Measurements from ENCODE around the gene MTURN. TPM values are rescaled to one million over a fixed set of nuclear protein-coding genes. Genes with fewer than 3 reads are reported as not detected.

Gene MTURN
- total RNA-seq, 2 donors from 2014 or later: 25.8 to 27.3 TPM

DNA sequence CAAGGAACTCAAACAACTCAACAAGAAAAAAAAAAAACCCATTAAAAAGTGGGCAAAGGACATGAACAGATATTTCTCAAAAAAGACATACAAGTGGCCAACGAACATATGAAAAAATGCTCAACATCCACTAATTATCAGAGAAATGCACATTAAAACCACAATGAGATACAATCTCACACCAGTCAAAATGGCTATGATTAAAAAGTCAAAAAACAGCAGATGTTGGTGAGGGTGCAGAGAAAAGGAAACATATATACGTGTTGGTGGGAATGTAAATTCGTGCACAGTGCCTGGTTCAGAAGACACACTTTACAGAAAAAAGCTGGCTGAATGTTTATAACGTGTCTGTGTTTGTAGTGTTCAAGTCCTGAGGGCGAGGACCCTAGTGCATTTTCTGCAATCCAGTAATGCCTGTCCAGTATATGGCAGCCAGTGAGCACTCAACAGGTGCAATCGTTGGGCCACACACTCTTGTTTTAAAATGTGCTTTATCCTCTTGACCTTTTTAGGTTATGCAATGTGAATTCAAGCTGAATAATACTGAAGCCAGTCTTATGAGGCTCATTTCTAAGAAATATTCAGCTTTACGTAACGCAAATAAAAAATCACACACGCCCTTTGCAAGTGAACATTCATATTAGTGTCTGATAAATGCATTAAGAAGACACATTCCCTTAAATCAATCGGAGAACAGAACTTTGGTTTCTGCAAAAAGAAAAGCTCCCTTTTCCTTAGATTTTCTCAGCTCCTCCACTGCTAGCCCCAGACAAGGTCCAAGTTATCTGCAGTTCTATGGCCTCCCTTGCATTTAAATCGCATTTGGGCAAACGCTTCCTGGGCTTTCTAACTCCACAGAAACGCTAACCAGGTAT is 813 bp upstream of the MTURN start:
- intact Hi-C loops (cut with DNase I): no loop called here
- ATAC-seq (no peak), DNase-seq (no peak)

DNA sequence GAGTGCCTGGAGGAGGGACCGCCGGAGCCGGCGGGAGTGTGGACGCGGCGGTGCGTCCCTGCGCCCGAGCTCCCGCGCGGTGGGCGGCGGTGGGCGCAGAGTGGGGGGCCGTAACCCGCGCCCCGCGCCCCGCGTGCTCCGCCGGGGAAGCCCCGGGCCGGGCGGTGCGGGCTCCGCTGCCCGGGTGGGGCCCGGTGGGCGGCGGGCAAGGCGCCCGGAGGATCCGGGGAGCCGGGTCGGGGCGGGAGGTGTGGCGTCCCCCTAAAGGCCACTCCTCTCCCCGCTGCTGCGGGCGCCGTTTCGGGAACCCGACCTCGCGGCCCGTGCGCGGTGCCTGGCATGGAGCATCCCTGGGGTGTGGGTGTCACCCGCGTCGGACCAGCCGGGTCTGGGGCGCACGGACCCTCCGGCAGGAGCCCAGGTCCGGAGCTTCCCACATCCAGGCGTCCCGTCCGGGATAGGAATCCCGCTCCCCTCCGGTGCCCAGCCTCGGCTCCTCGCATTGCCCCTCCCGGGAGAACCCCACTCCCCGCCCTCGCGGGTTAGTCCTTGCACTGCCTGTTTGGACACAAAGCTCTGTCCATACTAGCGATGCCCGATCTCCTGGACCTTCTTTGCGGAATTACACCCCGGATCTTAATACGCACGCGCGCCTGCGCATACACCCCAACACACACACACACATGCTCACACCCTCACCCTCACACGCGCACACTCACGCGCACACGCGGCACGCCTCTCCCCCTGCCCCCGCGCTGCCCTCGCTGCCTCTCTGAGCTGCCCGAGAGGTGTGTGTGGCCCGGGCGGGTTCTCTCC is 723 bp downstream of the MTURN start:
- intact Hi-C loops (cut with DNase I): no loop called here
- DNase-seq: peak; percentile 70
- ATAC-seq: peak; percentile 54 to 75

DNA sequence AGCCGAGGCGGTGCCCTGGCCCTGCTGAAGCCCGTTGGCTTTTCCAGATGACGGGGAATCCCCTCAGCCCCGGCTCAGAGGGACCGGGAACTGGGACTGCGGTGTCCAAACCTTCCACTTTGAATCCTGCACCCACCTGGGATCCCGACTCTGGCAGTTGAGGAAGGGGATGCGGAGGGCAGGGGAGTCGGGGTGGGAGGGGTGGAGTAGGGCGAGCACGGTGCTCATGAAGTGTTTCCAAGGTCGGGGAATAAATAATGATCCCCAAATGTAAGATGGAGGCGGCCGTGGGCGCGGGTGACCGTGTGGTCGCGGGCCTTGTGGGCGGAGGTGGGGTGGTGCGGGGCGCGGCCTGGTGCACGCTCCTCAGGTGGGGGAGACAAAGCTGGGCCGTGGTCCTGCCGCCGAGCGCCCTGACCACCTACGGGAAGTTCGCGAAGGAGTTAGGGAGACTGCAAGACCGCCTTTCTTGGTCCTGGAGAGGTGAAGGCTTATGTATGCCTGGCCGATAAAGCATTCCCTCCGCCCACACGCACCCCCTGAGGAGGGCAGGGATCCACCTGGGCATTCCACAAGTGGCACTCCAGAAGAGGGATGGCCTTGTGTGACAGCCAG is 1.4 kb downstream of the MTURN start:
- intact Hi-C loops (cut with DNase I): no loop called here
- ATAC-seq: peak in 1 of 2 donors; percentile 1
- DNase-seq: no peak

DNA sequence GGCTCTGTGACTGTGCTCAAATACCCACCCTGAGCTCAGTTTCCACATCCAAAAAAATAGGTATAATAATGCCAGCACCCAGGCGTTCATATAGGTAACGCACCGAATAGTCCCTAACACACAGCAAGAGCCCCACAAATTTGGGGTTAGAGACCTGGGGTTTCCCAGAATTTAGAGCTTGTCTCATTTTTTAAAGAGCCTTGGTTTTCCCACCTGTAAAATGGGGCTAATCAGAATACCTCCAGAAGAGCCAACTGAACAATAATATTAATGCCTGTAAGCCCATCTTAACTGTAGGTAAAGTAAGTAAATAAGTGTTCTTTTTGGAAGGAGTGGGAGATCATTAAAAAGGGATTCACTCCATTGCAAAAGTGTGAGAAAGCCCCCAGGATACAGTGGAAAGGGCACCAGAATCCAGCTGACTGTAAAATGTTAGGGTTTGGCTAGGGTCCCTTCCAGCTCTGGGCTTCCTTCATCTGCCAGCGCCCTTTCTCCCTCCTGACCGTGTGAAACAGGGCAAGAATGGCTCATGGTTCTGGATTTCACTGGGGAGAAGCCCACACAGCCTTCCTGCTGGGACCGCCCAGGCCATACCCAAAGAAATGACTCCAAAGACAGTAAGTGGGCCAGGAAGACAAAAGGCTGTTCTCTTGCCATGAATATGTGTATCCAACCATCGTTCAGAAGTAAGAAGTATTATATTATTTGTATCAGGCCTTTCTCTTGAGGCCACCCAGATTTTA is 2.1 kb downstream of the MTURN start:
- ATAC-seq: no peak
- intact Hi-C loops (cut with DNase I): no loop called here
- no peak for DNase-seq

DNA sequence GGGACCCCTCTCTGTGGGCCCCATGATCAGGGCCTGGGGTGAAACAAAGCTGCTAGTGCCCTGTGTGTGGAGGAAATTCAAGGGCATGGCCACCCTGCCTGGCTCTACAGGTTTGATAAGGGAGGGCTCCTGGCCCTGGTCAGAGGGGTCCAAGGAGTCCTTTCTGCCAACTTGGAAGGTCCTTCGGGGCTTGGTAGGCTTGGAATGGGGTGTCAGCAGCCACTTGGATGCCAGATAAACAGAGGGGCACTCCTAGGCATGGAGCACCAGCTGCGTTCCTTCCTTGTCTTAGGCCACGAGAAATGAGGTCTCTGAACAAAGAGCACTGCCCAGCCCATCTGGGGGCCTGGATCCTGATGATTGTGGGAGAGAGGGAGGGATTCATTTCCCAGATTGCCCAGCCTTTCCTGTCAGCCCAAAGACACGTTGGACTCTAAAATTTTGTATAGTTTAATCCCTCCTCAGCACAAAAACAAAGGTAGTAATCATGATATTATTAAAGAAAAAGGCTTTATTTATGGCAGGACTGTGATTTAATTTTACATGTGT is 5.1 kb downstream of the MTURN start:
- ATAC-seq: no peak
- intact Hi-C loops (cut with DNase I): no loop called here
- no peak for DNase-seq

DNA sequence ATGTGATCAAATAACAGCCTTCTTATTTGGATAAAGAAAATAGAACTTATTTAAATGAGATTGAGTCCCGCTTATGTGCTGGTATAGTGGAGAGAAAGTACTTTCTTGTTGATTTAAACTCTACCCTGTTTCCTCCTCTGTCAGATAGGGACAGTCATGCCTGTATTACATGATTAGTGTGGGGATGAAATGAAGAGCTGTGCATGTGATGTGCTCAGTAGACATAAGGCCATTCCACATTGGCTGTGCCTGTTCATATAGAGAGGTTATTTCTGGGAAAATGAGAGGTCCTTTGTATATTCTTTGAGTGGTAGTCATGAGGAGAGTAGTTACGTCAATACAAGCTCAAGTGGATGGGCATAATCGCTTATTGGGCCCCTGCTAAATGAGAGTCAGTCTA is 5.7 kb downstream of the MTURN start:
- intact Hi-C loops (cut with DNase I): no loop called here
- ATAC-seq (no peak), DNase-seq (no peak)

DNA sequence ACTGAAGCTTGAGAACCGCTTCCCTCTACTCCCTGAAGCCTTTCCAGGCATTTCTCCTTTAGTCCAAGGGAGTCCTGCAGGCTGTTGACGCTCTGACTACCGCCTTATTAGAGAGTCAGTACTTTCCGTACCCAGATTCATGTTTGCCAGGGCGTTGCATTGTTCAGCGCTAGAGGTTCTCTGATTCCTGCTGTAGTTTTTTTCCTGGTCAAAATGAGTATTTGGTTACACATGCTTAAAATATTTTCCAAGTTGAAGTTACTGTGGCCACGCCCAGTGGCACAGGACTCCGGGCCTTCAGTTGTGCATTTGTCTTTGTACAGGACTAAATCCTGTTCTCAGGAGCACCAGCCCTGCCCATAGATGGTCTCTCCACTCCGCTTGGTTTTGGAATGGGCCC is 7.9 kb downstream of the MTURN start:
- ATAC-seq (peak in 1 of 2 donors; percentile 79), DNase-seq (peak; percentile 69)
- intact Hi-C loops (cut with DNase I): no loop called here

DNA sequence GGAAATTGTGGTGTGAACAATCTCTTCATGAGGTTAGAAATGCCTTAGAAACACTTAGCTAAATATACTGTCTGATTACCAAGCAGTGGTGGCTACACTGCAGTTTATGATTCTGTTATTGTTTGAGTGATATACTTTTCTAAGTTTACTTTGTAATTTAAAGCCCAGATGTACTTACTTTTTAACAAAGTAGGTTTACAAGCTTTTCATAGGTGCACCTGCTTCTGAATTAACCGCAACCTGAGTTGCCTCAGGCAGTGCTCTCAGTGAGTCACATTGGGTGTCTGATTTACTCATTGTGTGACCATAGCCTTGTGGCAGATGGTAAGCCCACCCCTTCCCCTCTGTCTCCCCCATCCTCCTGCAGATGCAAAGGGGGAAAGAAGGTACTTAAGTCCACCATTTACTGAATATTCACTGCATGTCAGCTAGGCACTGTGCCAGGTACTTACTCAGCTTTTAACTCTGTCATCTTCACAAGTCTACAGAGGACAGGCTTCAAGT is 9.0 kb downstream of the MTURN start:
- ATAC-seq: peak in 1 of 2 donors; percentile 5
- DNase-seq: no peak
- intact Hi-C loops (cut with DNase I): no loop called here

DNA sequence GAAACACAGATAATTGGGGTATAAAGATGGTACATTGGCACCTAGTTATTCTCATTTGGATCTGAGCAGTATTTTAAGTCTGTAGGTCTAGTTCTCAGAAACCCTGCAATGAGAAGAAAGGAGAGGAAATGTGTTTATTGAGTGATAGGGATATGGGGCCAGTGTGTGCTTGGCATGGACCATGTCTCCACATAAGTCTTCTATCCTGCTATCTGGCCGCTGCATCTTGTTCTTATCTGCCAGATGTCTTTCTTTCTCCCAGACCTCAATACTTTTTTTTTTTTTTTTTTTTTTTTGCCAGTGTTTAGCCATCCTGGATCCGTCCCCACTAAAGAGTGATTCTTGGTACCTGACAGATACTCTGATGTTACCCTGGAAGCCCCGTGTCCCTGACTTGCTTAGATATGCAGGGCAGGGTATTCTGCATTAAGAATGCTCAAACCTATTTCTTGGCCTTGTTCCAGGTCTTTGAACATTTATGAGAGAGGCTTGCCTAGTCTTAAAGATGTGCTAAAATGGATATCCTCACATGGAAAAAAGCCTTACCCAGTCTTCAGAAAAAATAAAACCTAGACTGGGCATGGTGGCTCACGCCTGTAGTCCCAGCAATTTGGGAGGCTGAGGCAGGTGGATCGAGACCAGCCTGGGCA is 10.0 kb downstream of the MTURN start:
- ATAC-seq (no peak), DNase-seq (no peak)
- intact Hi-C loops (cut with DNase I): no loop called here

DNA sequence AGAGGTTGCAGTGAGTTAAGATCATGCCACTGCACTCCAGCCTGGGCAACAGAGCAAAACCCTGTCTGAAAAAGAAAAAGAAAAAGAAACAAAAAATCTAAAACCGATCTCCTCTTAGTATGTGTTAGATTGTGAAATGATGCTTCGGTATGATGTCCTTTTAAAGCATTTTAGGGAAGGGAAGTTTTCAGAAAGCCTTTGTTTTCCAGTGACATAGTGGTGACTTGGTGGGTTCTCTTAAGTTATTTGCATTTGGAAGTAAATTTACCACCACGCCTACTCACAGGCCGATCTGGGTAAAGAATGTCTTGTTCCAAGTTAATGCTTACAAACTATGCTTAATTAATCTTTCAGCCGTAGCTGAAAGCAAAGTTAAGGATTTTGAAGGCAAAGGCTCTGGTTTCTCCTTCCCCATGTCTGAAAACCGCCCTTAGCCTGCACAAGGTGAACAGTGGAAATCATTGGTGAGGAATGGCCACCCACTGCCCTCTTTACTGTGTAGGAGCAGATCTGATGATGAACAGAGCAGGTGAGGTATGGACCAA is 10.7 kb downstream of the MTURN start:
- DNase-seq: no peak
- no peak for ATAC-seq
- intact Hi-C loops (cut with DNase I): no loop called here

DNA sequence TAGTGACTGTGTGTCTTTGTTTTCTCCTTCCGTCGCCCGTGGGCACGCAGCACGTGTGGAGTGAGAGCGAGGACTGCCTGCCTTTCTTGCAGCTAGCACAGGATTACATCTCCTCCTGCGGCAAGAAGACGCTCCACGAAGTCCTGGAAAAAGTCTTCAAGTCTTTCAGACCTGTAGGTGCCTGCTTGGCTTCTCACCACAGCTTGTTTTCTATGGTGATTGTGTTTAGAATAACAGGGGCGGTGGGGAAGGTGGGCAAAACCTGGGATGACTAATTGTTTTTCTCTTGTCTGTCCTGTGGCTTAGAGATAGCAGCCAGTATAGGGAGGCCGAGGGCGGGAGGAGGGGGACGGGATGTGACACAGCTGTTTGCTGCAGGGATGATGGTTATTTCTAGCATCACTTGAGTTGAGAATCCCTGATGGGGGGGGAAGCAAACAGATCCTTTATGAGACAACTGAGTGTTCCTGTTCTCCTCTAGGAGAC is 11.4 kb downstream of the MTURN start:
- ATAC-seq (peak; percentile 43 to 70), DNase-seq (no peak)
- intact Hi-C loops (cut with DNase I): no loop called here

DNA sequence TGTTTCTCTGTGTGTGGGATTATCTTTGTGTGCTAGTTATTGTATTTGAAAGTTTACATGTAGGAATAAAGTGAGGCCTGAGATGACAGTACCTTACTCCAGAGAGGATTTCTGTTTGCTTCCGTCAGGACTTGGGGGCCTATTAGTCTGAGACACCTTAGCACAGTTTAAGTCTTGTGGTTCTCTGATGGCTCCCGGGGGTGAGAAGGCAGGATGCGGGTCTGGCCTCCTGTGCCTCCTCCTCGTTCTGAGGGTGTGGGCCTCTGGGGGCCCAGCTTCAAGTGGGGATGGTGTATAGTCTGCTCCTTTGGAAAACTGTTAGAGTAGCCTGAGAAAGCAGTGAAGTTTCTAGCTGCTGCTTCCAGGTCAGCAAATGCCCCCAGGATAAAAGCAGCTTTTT is 12.4 kb downstream of the MTURN start:
- intact Hi-C loops (cut with DNase I): no loop called here
- no peak for ATAC-seq
- DNase-seq: no peak

DNA sequence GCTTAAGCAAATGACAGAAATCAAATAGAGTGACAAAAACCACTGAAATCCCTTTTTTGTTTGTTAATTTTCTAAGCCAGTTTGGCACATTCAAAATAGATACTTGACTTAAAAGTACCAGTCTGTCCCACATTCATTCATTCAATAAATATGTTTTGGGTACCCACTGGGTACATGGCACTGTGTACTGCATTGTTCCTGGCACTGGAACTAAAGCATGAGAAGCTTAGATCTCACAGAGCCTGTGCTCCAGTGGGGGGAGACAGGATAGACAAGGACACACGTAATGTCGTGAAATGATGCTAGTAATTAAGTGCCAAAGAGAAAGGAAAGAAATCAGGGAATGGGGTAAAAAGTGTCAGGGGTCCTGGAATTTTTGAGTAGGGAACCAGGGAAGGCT is 13.0 kb downstream of the MTURN start:
- intact Hi-C loops (cut with DNase I): no loop called here
- ATAC-seq (no peak), DNase-seq (no peak)

DNA sequence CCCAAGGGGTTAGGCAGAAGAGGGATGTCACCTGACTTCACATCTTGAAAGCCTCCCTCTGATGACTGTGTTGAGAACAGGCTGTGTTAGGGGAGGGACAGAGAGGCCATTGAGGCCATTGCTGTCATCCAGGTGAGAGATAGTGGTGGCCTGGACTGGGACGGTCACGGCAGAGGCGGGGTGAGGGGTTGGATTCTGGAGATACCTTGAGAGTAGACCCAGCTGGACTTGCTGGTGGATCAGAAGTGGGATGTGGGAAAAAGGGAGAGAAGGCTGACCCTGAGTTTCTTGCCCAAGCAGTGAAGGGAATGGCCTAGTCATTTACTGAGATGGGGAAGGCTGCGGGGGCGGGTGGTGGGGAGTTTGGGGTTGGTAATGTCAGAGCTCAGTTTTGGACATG is 13.6 kb downstream of the MTURN start:
- ATAC-seq: no peak
- DNase-seq: no peak
- intact Hi-C loops (cut with DNase I): no loop called here

DNA sequence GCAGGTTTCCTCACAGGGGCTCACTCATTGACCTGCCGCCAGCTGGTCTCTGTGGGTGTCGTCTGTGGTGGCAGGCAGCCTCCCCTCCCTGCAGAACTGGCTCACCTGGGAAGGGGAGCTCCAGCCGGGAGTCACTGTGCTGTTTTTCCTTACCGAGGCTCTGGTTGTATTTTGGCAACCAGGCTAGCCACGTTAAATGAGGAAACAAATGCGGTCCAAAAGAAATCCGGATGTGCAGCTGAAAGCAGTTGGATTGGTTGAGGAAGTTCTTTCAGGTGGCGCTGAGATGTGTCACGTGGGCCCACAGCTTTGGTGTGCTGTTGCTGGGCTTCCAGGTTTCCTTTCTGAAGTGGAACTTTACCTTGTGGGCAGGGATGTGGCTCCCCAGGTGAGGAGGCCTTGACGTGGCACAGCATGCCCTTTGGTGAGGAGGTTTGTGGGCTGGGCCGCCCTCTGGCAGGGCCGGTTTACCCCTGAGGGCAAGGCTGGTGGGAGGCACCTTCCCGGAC is 14.2 kb downstream of the MTURN start:
- intact Hi-C loops (cut with DNase I): no loop called here
- peak in 1 of 2 donors; percentile 36 for ATAC-seq
- DNase-seq: no peak

DNA sequence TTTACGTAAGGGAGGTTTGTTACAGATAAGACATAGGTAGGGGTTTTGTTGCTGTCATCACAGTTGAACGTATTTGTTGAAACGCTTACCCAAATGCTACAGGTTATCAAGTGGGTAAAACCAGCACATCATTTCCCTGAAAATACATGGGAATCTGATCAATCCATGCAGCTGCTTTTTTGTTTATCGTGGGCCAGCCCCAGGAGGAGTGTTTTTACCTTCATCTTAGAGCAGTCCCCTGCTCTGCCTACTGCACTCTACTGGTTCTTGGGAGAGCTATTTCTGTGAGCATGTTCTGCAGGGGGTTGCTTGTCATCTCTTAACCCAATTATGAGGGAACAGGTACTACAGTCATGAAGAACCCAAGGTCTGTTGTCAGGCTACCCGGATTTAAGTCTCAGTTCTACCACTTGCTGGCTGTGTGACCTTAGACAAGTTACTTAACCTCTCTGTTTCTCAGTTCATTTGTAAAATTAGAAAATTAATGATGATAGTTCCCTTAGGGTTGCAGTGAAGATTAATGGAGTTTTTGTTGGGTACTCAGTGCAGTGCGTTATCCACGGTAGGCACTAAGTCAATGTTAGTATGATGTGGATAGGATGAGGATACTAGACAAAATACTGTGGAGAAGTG is 15.0 kb downstream of the MTURN start:
- DNase-seq: no peak
- ATAC-seq: peak in 1 of 2 donors; percentile 30
- intact Hi-C loops (cut with DNase I): no loop called here

DNA sequence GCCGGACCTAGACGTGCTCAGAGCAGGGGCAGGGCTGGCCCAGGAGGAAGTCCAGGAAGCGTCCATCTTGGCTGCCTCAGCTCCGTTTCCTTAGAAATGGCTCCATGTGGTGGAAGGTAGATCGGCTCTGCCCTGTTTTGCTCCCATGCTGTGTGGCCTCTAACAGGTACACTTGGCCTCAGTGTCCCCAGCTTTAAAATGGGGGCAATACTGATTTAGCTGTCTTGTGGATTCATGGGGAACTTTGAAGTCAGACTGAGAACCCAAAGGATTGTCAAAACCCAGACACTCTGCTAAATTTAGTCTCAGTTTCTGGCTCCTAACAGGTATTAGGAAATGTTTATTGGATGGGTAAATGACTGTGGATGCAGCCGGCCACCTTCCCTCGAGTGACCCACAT is 15.9 kb downstream of the MTURN start:
- ATAC-seq (no peak), DNase-seq (no peak)
- intact Hi-C loops (cut with DNase I): no loop called here

Measured in left cardiac atrium (tissue), 4 donors.